Measurements from ENCODE around the gene CELA2A.

DNA sequence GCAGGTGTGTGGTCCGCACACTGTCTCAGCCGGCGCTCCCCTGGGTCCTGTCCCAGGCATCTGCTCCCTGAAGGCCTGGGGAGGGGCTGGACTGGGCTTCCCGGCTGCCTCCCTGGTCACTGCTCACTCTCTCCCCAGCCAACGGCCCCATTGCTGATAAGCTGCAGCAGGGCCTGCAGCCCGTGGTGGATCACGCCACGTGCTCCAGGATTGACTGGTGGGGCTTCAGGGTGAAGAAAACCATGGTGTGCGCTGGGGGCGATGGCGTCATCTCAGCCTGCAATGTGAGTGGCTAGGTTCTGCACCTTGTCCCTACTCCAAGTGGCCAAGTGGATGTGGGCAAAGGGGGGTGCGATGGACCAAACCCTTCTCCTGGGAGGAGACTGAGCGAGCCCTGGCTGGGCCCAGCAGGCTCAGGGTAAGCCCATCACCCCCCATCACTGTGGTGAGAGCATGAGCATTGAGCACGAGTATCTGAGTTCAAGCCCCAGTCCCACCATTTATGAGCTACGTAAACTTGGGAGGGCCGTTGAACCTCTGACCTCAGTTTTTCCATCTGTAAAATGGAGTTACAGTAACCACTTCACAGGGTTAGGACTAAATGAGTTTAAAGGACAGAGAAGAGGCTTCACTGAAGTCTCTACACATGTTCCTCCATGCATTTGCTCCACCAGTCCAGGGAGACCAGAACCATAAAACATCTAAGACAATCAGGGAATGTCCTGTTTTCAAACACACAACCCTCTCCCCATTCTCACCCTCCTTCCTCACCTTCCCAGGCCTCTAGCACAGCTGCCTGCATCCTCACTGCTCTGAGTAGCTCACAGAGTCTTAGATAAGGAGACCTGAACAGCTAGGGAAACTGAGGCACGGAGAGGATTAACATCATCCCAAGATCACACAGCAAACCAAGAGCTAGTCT, 11.8 kb upstream of the CELA2A start:
- TF ChIP-seq, protein P1, sequence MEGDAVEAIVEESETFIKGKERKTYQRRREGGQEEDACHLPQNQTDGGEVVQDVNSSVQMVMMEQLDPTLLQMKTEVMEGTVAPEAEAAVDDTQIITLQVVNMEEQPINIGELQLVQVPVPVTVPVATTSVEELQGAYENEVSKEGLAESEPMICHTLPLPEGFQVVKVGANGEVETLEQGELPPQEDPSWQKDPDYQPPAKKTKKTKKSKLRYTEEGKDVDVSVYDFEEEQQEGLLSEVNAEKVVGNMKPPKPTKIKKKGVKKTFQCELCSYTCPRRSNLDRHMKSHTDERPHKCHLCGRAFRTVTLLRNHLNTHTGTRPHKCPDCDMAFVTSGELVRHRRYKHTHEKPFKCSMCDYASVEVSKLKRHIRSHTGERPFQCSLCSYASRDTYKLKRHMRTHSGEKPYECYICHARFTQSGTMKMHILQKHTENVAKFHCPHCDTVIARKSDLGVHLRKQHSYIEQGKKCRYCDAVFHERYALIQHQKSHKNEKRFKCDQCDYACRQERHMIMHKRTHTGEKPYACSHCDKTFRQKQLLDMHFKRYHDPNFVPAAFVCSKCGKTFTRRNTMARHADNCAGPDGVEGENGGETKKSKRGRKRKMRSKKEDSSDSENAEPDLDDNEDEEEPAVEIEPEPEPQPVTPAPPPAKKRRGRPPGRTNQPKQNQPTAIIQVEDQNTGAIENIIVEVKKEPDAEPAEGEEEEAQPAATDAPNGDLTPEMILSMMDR (IDR thresholded peaks at IDR 0.05), result no peak
- TF ChIP-seq POLR2A (IDR thresholded peaks at IDR 0.05), result no peak
